ENCODE measurements around the gene AAR2. TPM values are rescaled to one million over a fixed set of nuclear protein-coding genes. Genes with fewer than 3 reads are reported as not detected.

Gene AAR2
- total and polyA plus RNA-seq, 2 donors from 2014 or later = 27.8 to 29.7 TPM

- Histone ChIP-seq H3K36me3 (ENCODE audit: control insufficient read depth in 2 of 3, insufficient read depth in 3 of 3, low read length in 3 of 3) (no peaks in the 10 kb centered on the region), H3K27me3 (ENCODE audit: control insufficient read depth, insufficient read depth, low read length) (peaks cover 8% of the 10 kb centered on the region), H3K4me1 (ENCODE audit: control insufficient read depth in 2 of 3, insufficient read depth in 2 of 3, low read depth in 1 of 3, low read length in 3 of 3) (no peaks in the 10 kb centered on the region), H3K9ac (ENCODE audit: low read length in 3 of 3) (no peak overlapping the region), H3K4me3 (ENCODE audit: low read length in 3 of 3) (no peak overlapping the region), H3K9me3 (ENCODE audit: control insufficient read depth in 2 of 3, insufficient read depth in 1 of 3, low read length in 3 of 3) (no peaks in the 10 kb centered on the region), H3K27ac (ENCODE audit: low read depth in 2 of 2, low read length in 2 of 2) (no peak overlapping the region)
- no peak for FAIRE-seq
- no peak for DNase-seq
- no peak for TF ChIP-seq CTCF (IDR thresholded peaks at IDR 0.05; ENCODE audit: borderline replicate concordance, extremely low read depth, insufficient read depth)
- intact Hi-C loops (cut with DNase I) = no loop called here
Observed at GRCh38 chr20:36298795-36299339, 62.6 kb downstream of the AAR2 start.

GRCh38 chr20:36299459-36299858, 63.2 kb downstream of the AAR2 start:
- no peak for FAIRE-seq
- Histone ChIP-seq H3K9ac (ENCODE audit: low read length in 3 of 3) (no peak overlapping the region), H3K4me3 (ENCODE audit: low read length in 3 of 3) (no peak overlapping the region), H3K4me1 (ENCODE audit: control insufficient read depth in 2 of 3, insufficient read depth in 2 of 3, low read depth in 1 of 3, low read length in 3 of 3) (no peaks in the 10 kb centered on the region), H3K27me3 (ENCODE audit: control insufficient read depth, insufficient read depth, low read length) (peaks cover 9% of the 10 kb centered on the region), H3K27ac (ENCODE audit: low read depth in 2 of 2, low read length in 2 of 2) (no peak overlapping the region), H3K36me3 (ENCODE audit: control insufficient read depth in 2 of 3, insufficient read depth in 3 of 3, low read length in 3 of 3) (no peaks in the 10 kb centered on the region), H3K9me3 (ENCODE audit: control insufficient read depth in 2 of 3, insufficient read depth in 1 of 3, low read length in 3 of 3) (no peaks in the 10 kb centered on the region)
- DNase-seq = no peak
- no peak for TF ChIP-seq CTCF (IDR thresholded peaks at IDR 0.05; ENCODE audit: borderline replicate concordance, extremely low read depth, insufficient read depth)
- intact Hi-C loops (cut with DNase I) = no loop called here

- peaks cover 20% of the 10 kb centered on the region for H3K27me3 ChIP-seq (ENCODE audit: control insufficient read depth, insufficient read depth, low read length)
- no peak for TF ChIP-seq CTCF (IDR thresholded peaks at IDR 0.05; ENCODE audit: borderline replicate concordance, extremely low read depth, insufficient read depth)
- H3K9me3 ChIP-seq (ENCODE audit: control insufficient read depth in 2 of 3, insufficient read depth in 1 of 3, low read length in 3 of 3) = no peaks in the 10 kb centered on the region
- no peak overlapping the region for H3K4me3 ChIP-seq (ENCODE audit: low read length in 3 of 3)
- H3K36me3 ChIP-seq (ENCODE audit: control insufficient read depth in 2 of 3, insufficient read depth in 3 of 3, low read length in 3 of 3) = no peaks in the 10 kb centered on the region
- no peak overlapping the region for H3K27ac ChIP-seq (ENCODE audit: low read depth in 2 of 2, low read length in 2 of 2)
- intact Hi-C loops (cut with DNase I) = no loop called here
- FAIRE-seq (no peak), DNase-seq (no peak)
- no peaks in the 10 kb centered on the region for H3K4me1 ChIP-seq (ENCODE audit: control insufficient read depth in 2 of 3, insufficient read depth in 2 of 3, low read depth in 1 of 3, low read length in 3 of 3)
- H3K9ac ChIP-seq (ENCODE audit: low read length in 3 of 3) = no peak overlapping the region
Observed at GRCh38 chr20:36301359-36302119, 65.3 kb downstream of the AAR2 start.
